ENCODE results near the gene ADARB2.

The ADARB2 gene

GRCh38 chr10:1134156-1134555, 603.2 kb downstream of the ADARB2 start:
- DNase-seq (ENCODE audit: low read depth) = no peak

GRCh38 chr10:1133495-1134045, 603.8 kb downstream of the ADARB2 start:
- no peak for DNase-seq (ENCODE audit: low read depth)

DNA sequence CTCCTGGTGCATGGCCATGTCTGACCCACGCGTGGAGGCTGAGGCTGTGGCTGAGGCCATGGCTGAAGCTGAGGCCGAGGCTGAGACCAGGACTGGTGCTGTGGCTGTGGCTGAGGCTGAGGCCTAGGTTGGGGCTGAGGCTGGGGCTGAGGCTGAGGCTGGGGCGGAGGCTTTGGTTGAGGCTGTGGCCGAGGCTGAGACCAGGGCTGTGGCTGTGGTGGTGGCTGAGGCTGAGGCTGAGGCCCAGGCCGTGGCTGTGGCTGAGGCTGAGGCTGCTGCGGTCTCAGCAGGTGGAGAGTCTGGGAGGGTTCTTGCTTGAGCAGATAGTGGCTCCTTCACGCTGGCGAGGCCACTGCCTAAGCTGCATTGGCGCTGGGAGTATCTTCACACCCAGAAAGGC, 604.7 kb downstream of the ADARB2 start:
- DNase-seq (ENCODE audit: low read depth) = no peak

GRCh38 chr10:1130995-1131790, 606.1 kb downstream of the ADARB2 start:
- DNase-seq (ENCODE audit: low read depth) = no peak

- DNase-seq (ENCODE audit: low read depth) = no peak
Observed at GRCh38 chr10:1130226-1130625, 607.1 kb downstream of the ADARB2 start.

DNA sequence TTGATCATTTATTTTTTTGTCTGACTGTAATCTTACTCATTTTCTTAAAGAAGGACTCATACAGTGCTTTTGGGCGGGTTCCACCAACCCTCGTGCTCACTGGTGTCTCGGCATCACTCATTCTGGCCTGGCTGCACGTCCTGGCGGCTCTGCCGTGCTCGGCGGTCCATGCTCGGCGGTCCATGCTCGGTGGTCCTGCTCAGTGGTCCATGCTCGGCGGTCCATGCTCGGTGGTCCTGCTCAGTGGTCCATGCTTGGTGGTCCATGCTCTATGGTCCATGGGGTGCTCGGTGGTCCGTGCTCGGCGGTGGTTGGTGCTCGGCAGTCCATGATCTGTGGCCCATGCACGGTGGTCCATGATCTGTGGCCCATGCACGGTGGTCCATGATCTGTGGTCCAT, 608.7 kb downstream of the ADARB2 start:
- DNase-seq (ENCODE audit: low read depth) = no peak

- no peak for DNase-seq (ENCODE audit: low read depth)
Observed at GRCh38 chr10:1128115-1128514, 609.2 kb downstream of the ADARB2 start.

DNA sequence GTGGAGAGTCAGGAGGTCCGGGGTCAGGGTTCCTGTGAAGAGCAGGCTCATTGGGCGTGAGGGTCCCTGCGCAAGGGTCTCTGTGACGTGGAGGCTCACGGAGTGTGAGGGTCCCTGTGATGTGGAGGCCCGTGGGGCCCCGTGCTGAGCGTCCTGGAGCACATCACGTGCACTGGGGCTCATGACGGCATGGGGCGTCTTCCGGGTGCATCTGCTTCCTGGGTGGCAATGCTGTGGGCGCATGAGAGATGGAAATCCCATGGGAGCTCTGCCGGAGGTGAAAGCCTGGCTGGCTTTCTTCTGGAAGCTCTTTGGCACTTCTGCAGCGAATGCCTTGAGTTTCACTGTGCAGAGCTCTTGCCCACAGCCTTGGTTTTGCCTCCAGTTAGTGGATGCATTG, 609.7 kb downstream of the ADARB2 start:
- no peak for DNase-seq (ENCODE audit: low read depth)

Data from T follicular helper cell (primary cell).